OCI-LY7 (cell line): Measurements from ENCODE around the gene HOXA1. TPM values are rescaled to one million over a fixed set of nuclear protein-coding genes. Genes with fewer than 3 reads are reported as not detected.

ENCODE experiments used
- BruUV-seq: library from RNA; stranded (reverse); fragments of 400-500 nt; replicated peaks from 2 replicates; lab custom pipeline; 2021; lab: Mats Ljungman, UMichigan
- CTCF ChIA-PET: fragments of 300-600 bp; sonication (Branson Sonifier 250); formaldehyde crosslinking; loops from one replicate; lab custom pipeline; 2022; ENCODE audit warnings: antibody characterized with exemption; ENCODE audit not compliant: unreplicated experiment; lab: Charles Lee
- POLR2A ChIA-PET: fragments of 300-600 bp; sonication (Branson Sonifier 250); formaldehyde crosslinking; loops from one replicate; lab custom pipeline; 2022; ENCODE audit warnings: antibody characterized with exemption; lab: Charles Lee
- DNase-seq: peaks from one replicate; pipeline ENCODE4 v3.0.0-alpha.2; 2015; ENCODE audit warnings: low spot score
- H2AFZ ChIP-seq: fragments of 200-600 bp; sonication (generic), shearing (Covaris generic); 2 replicates; pipeline ENCODE4 v1.6.1; 2014; ENCODE audit warnings: mild to moderate bottlenecking, antibody characterized with exemption, low read length, moderate library complexity
- H3K27ac ChIP-seq: fragments of 200-600 bp; sonication (generic); 2 replicates; pipeline ENCODE4 v1.5.1; 2014; ENCODE audit warnings: mixed run types, low read depth, mild to moderate bottlenecking, moderate library complexity, low read length, inconsistent platforms; ENCODE audit not compliant: poor library complexity, severe bottlenecking
- H3K36me3 ChIP-seq: fragments of 200-600 bp; sonication (generic); 2 replicates; pipeline ENCODE4 v1.6.1; 2014; ENCODE audit warnings: mild to moderate bottlenecking, antibody characterized with exemption, low read length, moderate library complexity, mixed read lengths; ENCODE audit not compliant: insufficient read depth
- H3K4me1 ChIP-seq: fragments of 200-600 bp; sonication (generic); 2 replicates; pipeline ENCODE4 v1.5.1; 2014; ENCODE audit warnings: mild to moderate bottlenecking, low read length; ENCODE audit not compliant: insufficient read depth, poor library complexity, severe bottlenecking
- H3K4me2 ChIP-seq: fragments of 200-600 bp; sonication (generic); 2 replicates; pipeline ENCODE4 v1.6.1; 2014; ENCODE audit warnings: mild to moderate bottlenecking, low read length
- H3K4me3 ChIP-seq: fragments of 200-600 bp; sonication (generic); 2 replicates; pipeline ENCODE4 v1.5.1; 2014; ENCODE audit warnings: mild to moderate bottlenecking, low read depth, low read length; ENCODE audit not compliant: poor library complexity, severe bottlenecking
- H3K79me2 ChIP-seq: fragments of 200-600 bp; sonication (generic); 2 replicates; pipeline ENCODE4 v1.6.1; 2016; ENCODE audit warnings: low read depth, mild to moderate bottlenecking, low read length, moderate library complexity, mixed read lengths; ENCODE audit not compliant: insufficient read depth
- H3K9me2 ChIP-seq: fragments of 200-600 bp; sonication (generic); 2 replicates; pipeline ENCODE4 v1.6.1; 2016; ENCODE audit warnings: mild to moderate bottlenecking, low read length, mixed read lengths; ENCODE audit not compliant: insufficient read depth
- H3K9me3 ChIP-seq: fragments of 200-600 bp; sonication (generic); 2 replicates; pipeline ENCODE4 v1.6.1; 2014; ENCODE audit warnings: mild to moderate bottlenecking, mixed run types, low read length, mixed read lengths
- H4K20me1 ChIP-seq: fragments of 200-600 bp; sonication (generic); 2 replicates; pipeline ENCODE4 v1.6.1; 2014; ENCODE audit warnings: mild to moderate bottlenecking, antibody characterized with exemption, low read length, moderate library complexity, mixed read lengths; ENCODE audit not compliant: insufficient read depth
- EZH2phosphoT487 ChIP-seq: fragments of 200-600 bp; sonication (generic); IDR thresholded peaks from 2 replicates; pipeline ENCODE4 v1.6.1; 2018; ENCODE audit warnings: low read depth, borderline replicate concordance, mild to moderate bottlenecking, mixed run types, antibody characterized with exemption, low read length, moderate library complexity, mixed read lengths
- intact Hi-C: fragments of 100-400 bp; cut with micrococcal nuclease; formaldehyde crosslinking; loops from one replicate; pipeline ENCODE4 v1.10.0; 2022; ENCODE audit not compliant: unreplicated experiment
- total RNA-seq, 2 experiments: library from RNA; depleted of rRNA in 1 of 2; stranded (reverse); fragments of >200 nt in 1 of 2; shearing (Covaris generic) in 1 of 2; gene quantifications; 2 replicates each; pipeline ENCODE4 v1.2.3, GENCODE V29; 2014 to 2022
- TF ChIP-seq, protein P1 (sequence below): fragments of 200-600 bp; sonication (generic); conservative IDR thresholded peaks from 2 replicates; pipeline ENCODE4 v1.5.1; 2014; ENCODE audit warnings: mild to moderate bottlenecking, antibody characterized with exemption, low read length, moderate library complexity, mixed read lengths

HOXA1 gene
- total RNA-seq, 2 experiments from 2014 or later = 3.0 to 8.2 TPM

DNA sequence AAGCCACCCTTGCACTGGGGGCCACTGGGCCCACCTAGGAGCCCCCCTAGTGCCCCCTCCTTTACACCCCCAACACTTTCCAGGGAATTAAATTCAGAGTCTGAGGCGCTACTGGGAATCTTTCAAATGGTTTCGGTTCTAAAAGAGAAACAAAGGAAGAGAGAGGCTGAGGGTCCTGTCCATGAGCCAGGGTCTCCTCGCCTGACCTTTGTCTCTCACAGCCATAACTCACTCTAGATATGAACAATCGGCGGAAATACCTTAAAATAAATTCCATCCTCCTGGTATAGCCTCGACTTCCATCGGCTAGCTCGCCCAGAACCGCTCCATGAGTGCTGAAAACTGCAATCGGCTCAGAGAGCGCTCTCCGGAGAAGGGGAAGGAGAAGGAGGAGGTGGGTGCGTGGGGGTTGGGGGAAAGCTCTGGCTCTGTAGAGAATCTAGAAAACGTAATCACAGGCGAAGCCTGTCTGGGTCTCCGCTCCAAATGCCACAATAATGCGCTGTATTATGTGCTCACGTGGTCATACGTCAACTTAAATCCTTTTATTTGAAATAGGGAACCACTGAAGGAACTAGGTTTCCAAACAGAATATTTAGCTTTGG, 22.2 kb upstream of the HOXA1 start:
- Histone ChIP-seq H3K36me3 (no peaks in the 10 kb centered on the region), H3K9me3 (no peaks in the 10 kb centered on the region), H2AFZ (no peak overlapping the region), H3K9me2 (no peaks in the 10 kb centered on the region), H3K4me3 (no peak overlapping the region), H3K79me2 (no peaks in the 10 kb centered on the region), H3K4me2 (no peak overlapping the region), H4K20me1 (no peaks in the 10 kb centered on the region), H3K4me1 (no peaks in the 10 kb centered on the region), H3K27ac (no peak overlapping the region)
- CTCF ChIA-PET = no interaction called here
- DNase-seq = no peak
- POLR2A ChIA-PET = no interaction called here
- TF ChIP-seq, protein P1, sequence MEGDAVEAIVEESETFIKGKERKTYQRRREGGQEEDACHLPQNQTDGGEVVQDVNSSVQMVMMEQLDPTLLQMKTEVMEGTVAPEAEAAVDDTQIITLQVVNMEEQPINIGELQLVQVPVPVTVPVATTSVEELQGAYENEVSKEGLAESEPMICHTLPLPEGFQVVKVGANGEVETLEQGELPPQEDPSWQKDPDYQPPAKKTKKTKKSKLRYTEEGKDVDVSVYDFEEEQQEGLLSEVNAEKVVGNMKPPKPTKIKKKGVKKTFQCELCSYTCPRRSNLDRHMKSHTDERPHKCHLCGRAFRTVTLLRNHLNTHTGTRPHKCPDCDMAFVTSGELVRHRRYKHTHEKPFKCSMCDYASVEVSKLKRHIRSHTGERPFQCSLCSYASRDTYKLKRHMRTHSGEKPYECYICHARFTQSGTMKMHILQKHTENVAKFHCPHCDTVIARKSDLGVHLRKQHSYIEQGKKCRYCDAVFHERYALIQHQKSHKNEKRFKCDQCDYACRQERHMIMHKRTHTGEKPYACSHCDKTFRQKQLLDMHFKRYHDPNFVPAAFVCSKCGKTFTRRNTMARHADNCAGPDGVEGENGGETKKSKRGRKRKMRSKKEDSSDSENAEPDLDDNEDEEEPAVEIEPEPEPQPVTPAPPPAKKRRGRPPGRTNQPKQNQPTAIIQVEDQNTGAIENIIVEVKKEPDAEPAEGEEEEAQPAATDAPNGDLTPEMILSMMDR = no peak
- TF ChIP-seq EZH2phosphoT487 = no peak
- BruUV-seq = no TSS peak
- intact Hi-C loops = no loop called here

DNA sequence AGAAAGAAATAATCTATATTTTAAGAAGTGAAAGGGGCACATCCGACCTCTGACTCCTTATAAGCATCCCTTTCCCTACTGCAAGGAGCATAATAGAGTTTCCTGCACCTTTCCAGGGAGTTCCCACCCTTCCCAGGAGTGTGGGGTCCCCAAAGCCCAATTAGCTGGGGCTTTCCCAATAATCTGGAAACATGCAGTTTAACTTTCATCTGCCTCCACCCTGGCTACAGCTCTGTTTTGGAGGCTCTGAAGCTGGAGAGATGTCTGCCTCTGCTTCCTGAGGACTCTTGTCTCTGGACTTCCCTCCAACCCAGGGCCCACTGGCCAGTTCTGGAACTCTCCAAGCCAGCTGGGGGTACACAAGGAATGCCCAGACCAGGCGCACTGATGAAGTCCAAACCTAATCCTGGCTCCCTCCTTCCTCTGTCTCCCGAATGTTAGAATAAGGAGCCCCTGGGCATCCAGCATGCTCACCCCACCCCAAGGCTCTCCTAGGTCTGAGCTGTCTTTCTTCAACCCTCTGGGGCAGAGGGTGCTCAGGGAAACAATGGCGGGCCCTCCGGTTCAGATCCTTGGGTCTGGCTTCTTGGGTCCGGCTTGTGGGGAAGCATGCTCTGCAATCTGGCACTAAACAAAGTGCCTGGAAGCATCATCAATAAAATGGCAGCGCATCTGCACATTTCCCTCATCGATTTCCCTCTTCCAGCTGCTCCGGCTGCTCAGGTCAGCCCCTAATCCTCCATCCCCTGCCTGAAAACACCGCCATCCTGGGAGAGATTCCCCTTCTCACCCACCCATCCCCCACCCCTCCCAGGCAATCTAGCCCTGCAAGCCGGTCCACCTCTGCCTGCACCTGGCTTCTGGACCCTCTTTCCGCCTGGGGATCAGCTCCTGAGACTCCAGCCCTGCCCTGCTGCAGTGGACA, 21.4 kb upstream of the HOXA1 start:
- POLR2A ChIA-PET = no interaction called here
- Histone ChIP-seq H2AFZ (no peak overlapping the region), H3K9me3 (no peaks in the 10 kb centered on the region), H3K4me3 (no peak overlapping the region), H3K9me2 (no peaks in the 10 kb centered on the region), H3K4me2 (no peak overlapping the region), H3K4me1 (no peaks in the 10 kb centered on the region), H3K36me3 (no peaks in the 10 kb centered on the region), H3K27ac (no peak overlapping the region), H3K79me2 (no peaks in the 10 kb centered on the region), H4K20me1 (no peaks in the 10 kb centered on the region)
- CTCF ChIA-PET = no interaction called here
- BruUV-seq = no TSS peak
- intact Hi-C loops = no loop called here
- no peak for DNase-seq
- TF ChIP-seq, protein P1 = no peak
- TF ChIP-seq EZH2phosphoT487 = no peak
